Adipocyte (in vitro differentiated cells): ENCODE data around the gene CHST9.

Experiments
- DNase-seq: peaks from one replicate; pipeline ENCODE4 v3.0.0-alpha.2; 2015; ENCODE audit warnings: low read depth
- H3K27me3 ChIP-seq: replicated peaks from 2 replicates; pipeline ENCODE4 v1.7.0; 2013; ENCODE audit warnings: mild to moderate bottlenecking, low read length, moderate library complexity; ENCODE audit not compliant: control insufficient read depth, insufficient read depth
- H3K36me3 ChIP-seq: 2 replicates; pipeline ENCODE4 v1.7.0; 2013; ENCODE audit warnings: low read length, mild to moderate bottlenecking, moderate library complexity; ENCODE audit not compliant: control insufficient read depth, insufficient read depth, severe bottlenecking
- H3K4me1 ChIP-seq: 2 replicates; pipeline ENCODE4 v1.7.0; 2013; ENCODE audit warnings: mild to moderate bottlenecking, low read length, moderate library complexity; ENCODE audit not compliant: control insufficient read depth, insufficient read depth
- H3K4me3 ChIP-seq: 2 replicates; pipeline ENCODE4 v1.7.0; 2013; ENCODE audit warnings: mild to moderate bottlenecking, low read length, moderate library complexity
- H3K9ac ChIP-seq: 2 replicates; pipeline ENCODE4 v1.7.0; 2013; ENCODE audit warnings: mild to moderate bottlenecking, low read length, moderate library complexity
- H3K9me3 ChIP-seq: 2 replicates; pipeline ENCODE4 v1.7.0; 2013; ENCODE audit warnings: mild to moderate bottlenecking, low read length, moderate library complexity; ENCODE audit not compliant: control insufficient read depth

Gene CHST9

DNA sequence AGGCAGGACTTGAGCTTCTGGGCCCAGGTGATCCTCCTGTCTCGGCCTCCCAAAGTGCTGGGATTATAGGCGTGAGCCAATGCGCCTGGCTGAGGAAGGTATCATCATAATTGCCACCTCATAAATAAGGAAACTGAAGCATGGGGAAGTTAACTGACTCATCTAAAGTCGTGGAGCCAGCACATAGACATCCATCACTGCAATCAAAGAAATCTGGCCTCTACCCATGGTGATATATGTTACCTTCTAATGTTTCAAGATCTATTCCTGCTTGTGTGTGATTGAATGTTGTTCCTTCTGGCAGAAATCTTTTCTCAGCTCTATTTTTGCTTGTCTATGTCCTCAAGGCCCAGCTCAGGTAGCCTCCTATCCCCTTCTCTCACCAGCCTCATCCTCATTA lies 214.5 kb downstream of the CHST9 start:
- Histone ChIP-seq H3K9me3 (no peaks in the 10 kb centered on the region), H3K27me3 (no peaks in the 10 kb centered on the region), H3K4me3 (no peak overlapping the region), H3K9ac (no peak overlapping the region), H3K4me1 (no peaks in the 10 kb centered on the region), H3K36me3 (no peaks in the 10 kb centered on the region)
- DNase-seq = no peak

DNA sequence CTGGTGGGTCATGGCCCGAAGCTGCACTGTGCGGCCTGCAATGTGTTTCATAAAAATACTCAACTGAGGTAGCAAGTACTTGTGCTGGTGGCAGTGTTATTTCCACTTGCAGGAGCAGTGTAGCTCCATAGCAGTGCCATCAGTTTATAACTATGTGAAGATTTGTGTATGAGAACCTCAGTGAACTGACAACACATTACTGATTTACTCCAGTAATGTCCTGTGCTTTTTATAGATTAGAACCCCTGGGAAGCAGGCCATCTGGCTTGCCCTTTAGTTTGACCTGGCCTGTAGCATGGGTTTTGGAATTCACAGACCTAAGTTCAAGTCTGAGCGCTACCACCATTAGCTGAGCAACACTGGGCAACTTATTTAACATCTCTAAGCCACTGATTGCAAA lies 219.9 kb downstream of the CHST9 start:
- H3K4me3 ChIP-seq = no peak overlapping the region
- H3K36me3 ChIP-seq = no peaks in the 10 kb centered on the region
- no peaks in the 10 kb centered on the region for H3K27me3 ChIP-seq
- no peaks in the 10 kb centered on the region for H3K9me3 ChIP-seq
- no peak overlapping the region for H3K9ac ChIP-seq
- DNase-seq = no peak
- H3K4me1 ChIP-seq = no peaks in the 10 kb centered on the region

DNA sequence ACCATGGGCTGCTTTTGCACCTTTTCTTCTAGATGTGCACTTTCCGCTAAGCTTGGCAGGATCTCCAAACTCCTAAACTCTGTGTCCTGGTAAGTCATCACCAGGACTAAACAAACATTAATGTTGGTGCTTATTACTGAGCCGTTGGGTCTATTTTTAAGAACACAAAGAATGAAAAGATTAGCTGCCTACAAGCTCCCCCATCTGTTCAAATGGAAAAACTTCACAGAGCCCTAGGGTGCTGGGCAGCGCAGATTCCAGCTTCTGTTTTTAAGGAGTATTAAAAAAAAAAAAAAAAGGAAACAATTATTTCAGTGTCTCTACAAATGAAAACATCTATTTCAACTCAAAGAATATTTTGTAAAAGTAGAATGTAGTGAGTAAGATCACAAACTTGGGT lies 221.8 kb downstream of the CHST9 start:
- H3K36me3 ChIP-seq = no peaks in the 10 kb centered on the region
- H3K27me3 ChIP-seq = no peaks in the 10 kb centered on the region
- no peak overlapping the region for H3K9ac ChIP-seq
- no peak overlapping the region for H3K4me3 ChIP-seq
- no peaks in the 10 kb centered on the region for H3K9me3 ChIP-seq
- no peaks in the 10 kb centered on the region for H3K4me1 ChIP-seq
- DNase-seq = peak; percentile 15

DNA sequence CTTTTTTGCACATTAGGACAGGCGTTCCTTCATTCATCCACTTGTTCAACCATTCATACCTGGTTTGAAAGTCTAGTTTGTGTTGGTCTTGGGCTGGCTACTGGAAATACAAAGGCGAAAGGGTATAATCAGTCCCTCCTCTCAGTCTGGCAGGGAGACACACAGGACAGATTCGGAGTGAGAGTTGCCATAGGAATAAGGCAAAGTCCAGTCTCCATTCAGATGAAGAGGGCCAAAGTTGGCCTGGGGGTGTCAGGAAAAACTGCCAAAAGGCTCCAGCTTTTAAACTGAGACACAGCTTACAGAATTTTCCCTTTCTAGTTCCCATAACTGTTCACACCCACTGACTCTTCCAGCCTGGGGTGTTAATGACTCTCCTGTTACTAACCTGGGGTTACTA lies 223.3 kb downstream of the CHST9 start:
- no peak overlapping the region for H3K4me3 ChIP-seq
- H3K27me3 ChIP-seq = no peaks in the 10 kb centered on the region
- no peak overlapping the region for H3K9ac ChIP-seq

DNA sequence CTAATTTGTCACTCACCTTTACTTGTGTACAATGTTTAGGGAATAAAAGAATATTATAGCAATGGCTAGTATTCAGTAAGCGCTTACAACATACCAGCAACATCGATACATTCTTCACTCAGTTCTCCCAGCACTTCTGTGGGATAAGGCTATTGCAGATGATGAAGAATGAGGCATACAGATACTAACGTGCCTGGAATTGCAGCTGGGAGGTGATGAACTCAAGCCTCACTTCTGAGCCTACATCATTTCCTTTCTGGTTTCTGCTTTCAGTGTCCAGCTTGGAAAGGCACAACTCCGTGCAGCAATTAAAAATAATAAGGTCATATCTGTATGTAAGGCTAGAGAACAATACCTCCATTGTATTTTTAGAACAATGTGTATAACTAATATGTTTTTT lies 224.2 kb downstream of the CHST9 start:
- H3K36me3 ChIP-seq = no peaks in the 10 kb centered on the region
- no peaks in the 10 kb centered on the region for H3K9me3 ChIP-seq
- no peak overlapping the region for H3K9ac ChIP-seq
- DNase-seq = no peak
- H3K27me3 ChIP-seq = no peaks in the 10 kb centered on the region
- no peaks in the 10 kb centered on the region for H3K4me1 ChIP-seq
- no peak overlapping the region for H3K4me3 ChIP-seq

More for the DNA sequence above, 223.3 kb downstream of the CHST9 start:
- no peaks in the 10 kb centered on the region for H3K36me3 ChIP-seq
- H3K9me3 ChIP-seq = no peaks in the 10 kb centered on the region
- no peaks in the 10 kb centered on the region for H3K4me1 ChIP-seq
- no peak for DNase-seq

DNA sequence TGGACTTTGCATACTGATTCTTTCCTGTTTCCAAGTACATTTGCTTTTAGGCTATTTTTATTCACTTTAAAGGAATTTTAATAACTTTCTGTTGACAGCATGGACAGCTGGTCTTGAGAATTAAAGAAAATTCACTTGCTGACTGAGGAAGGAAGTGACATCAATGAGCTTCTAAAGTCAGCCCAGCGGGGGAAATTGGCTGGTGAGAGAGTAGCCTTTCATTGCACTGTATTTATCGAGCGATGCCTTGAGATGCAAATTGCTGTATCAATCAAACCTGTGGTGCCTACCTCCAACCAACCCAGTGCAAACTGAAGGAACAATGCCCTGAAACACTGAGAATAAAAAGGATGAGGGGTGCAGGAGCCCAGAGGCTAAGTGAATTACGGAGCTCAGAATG lies 228.2 kb downstream of the CHST9 start:
- Histone ChIP-seq H3K27me3 (no peaks in the 10 kb centered on the region), H3K4me3 (no peak overlapping the region), H3K9ac (no peak overlapping the region), H3K36me3 (no peaks in the 10 kb centered on the region), H3K9me3 (no peaks in the 10 kb centered on the region), H3K4me1 (no peaks in the 10 kb centered on the region)
- no peak for DNase-seq

DNA sequence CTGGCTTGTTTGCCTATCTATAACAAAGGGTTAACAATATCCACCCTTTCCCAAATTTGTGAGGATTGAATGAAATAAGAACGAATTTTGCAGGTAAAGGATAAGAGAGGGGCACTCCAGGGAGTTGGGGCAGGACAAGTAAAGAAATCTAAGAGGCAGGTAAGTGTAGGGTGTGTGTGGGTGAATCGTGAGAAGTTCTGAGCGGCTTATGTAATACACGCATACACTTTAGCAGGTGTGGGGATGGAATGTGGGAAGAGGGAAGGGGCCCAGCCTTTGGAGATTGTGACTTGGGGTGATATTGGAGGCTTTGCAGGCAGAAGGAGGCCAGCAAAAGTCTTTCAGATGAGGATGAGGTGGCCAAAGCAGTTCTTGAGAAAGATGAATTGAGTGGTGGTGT lies 236.4 kb downstream of the CHST9 start:
- no peaks in the 10 kb centered on the region for H3K36me3 ChIP-seq
- H3K9me3 ChIP-seq = no peaks in the 10 kb centered on the region
- H3K27me3 ChIP-seq = no peaks in the 10 kb centered on the region
- no peak overlapping the region for H3K4me3 ChIP-seq
- H3K4me1 ChIP-seq = no peaks in the 10 kb centered on the region
- DNase-seq = no peak
- H3K9ac ChIP-seq = no peak overlapping the region

DNA sequence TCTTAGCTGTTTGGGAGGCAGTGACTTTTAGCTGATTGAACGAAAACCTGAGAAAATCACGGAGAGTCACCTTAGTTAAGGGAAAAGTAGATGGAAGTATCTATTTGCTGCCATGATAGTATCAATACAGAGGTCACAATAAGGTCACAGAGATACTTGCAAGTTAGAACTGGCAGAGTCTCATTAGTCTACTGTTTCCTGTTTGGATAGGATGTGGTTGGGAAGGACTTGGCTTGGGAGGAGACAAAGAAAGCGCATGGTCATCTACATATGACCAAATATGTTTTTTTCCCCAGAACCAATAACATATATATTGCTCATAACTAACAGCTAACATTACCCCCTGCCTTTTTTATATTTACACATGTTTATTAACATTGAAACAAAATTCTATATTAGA lies 241.2 kb downstream of the CHST9 start:
- no peak for DNase-seq
- Histone ChIP-seq H3K9ac (no peak overlapping the region), H3K4me1 (no peaks in the 10 kb centered on the region), H3K9me3 (no peaks in the 10 kb centered on the region), H3K36me3 (no peaks in the 10 kb centered on the region), H3K4me3 (no peak overlapping the region), H3K27me3 (no peaks in the 10 kb centered on the region)

DNA sequence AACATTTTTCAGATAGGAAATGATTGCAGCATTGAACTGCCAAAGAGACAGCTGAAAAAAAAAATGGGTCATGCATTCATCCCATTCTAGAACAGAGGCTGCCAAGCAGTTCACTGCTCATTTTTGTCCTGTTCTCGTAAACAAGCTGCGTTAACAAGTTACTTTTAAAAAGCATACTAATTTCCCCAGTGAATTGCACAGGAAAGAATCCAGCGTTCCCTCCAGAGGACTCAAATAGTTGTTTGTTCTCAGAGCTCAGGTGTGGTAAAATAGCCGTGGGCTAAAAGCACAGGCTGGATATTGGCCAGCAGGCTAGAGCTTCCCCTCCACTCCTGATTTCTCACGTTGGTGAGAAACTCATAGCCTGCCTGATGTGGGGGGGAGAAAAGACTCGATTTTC lies 243.5 kb downstream of the CHST9 start:
- H3K36me3 ChIP-seq = no peaks in the 10 kb centered on the region
- no peak for DNase-seq
- H3K4me3 ChIP-seq = no peak overlapping the region
- H3K27me3 ChIP-seq = no peaks in the 10 kb centered on the region
- no peak overlapping the region for H3K9ac ChIP-seq
- H3K4me1 ChIP-seq = no peaks in the 10 kb centered on the region
- no peaks in the 10 kb centered on the region for H3K9me3 ChIP-seq

DNA sequence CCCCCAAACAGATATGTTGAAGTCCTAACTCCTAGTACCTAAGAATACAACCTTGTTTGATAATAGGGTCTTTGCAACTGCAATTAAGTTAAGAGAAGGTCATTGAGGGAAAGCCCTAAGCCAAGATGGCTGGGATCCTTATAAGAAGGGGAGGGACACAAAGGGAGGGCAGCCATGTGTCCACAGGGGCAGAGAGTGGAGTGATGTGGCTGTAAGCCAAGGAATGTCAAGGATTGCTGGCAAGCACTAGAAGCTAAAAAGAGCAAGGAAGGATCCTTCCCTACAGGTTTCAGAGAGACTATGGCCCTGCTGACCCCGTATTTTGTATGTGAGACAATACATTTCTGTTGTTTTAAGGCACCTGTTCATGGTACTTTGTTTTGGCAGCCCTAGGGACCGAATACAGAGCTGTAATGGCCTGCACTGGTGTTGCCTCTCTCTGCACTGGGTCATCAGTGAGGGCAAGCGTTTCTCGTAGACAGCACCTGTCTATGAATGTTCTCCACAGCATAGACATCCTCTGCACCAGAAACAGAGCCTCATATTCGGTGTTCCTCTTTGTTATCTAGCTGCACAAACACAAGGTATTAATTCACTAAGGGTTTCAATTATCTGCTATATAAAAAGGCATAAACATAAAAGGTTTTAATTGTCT lies 244.2 kb downstream of the CHST9 start:
- Histone ChIP-seq H3K4me3 (no peak overlapping the region), H3K4me1 (no peaks in the 10 kb centered on the region)
- DNase-seq = no peak

DNA sequence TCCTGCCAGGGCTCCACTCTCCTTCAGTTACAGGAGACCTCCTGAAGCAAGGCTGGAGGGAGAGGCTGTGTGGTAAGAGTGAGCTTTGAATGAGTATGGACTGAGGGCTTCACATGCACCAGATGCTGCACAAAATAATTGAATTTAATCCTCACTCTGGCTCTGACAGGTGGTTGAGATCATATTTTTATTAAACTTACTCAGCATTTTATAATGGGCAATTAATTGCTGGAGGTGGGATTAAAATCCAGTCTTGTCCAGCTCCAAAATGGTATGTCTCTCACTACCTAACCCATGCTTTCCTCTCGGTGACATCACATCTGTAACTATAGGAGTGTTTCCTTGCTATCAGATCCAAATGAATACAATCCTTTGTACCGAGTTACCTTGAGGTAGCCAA lies 253.4 kb downstream of the CHST9 start:
- H3K36me3 ChIP-seq = no peaks in the 10 kb centered on the region
- no peak overlapping the region for H3K4me3 ChIP-seq
- no peak overlapping the region for H3K9ac ChIP-seq
- H3K4me1 ChIP-seq = no peaks in the 10 kb centered on the region
- H3K9me3 ChIP-seq = no peaks in the 10 kb centered on the region
- DNase-seq = no peak
- H3K27me3 ChIP-seq = no peaks in the 10 kb centered on the region

More for the DNA sequence above, 244.2 kb downstream of the CHST9 start:
- Histone ChIP-seq H3K36me3 (no peaks in the 10 kb centered on the region), H3K27me3 (no peaks in the 10 kb centered on the region), H3K9me3 (no peaks in the 10 kb centered on the region), H3K9ac (no peak overlapping the region)

DNA sequence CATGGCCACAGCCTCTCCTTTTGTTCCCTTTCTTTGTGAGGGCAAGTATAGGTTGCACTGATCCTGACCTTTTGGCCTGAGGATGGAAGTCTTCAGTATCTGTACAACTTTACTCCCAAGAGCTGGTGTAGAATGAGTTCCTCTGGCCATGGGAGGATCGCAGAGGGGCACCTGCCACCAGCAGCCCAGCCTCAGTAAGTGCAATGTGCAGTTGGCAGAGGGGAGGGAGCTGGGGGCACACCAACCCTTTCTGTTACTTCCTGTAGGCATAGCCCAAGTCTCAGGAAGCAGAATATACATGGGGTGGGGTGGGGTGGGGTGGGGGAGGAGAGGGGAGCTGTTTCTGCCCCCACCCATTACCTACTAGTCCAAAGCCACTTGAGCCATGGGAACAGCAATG lies 254.5 kb downstream of the CHST9 start:
- no peaks in the 10 kb centered on the region for H3K9me3 ChIP-seq
- no peaks in the 10 kb centered on the region for H3K27me3 ChIP-seq
- no peaks in the 10 kb centered on the region for H3K36me3 ChIP-seq
- no peak overlapping the region for H3K9ac ChIP-seq
- DNase-seq = no peak
- no peaks in the 10 kb centered on the region for H3K4me1 ChIP-seq
- H3K4me3 ChIP-seq = no peak overlapping the region
